IMR-90 (cell line): Measurements from ENCODE around the gene CTNND2. TPM values are rescaled to one million over a fixed set of nuclear protein-coding genes. Genes with fewer than 3 reads are reported as not detected.

Experiments
- ATAC-seq: fragments of 200-7000 bp; cut with Tn5 transposase; 2 replicates; pipeline ENCODE4 v1.9.1; 2020; ENCODE audit warnings: low read depth, mild to moderate bottlenecking, moderate library complexity
- BruUV-seq: library from RNA; stranded (reverse); fragments of 400-500 nt; replicated peaks from 2 replicates; lab custom pipeline; 2021; lab: Mats Ljungman, UMichigan
- CTCF ChIA-PET: fragments of 300-600 bp; formaldehyde crosslinking; extraction: SDS; loops from one replicate; lab custom pipeline; 2021; ENCODE audit warnings: antibody characterized with exemption; lab: Yijun Ruan, JAX
- POLR2A ChIA-PET: fragments of 300-600 bp; sonication (Branson Sonifier 250); formaldehyde crosslinking; loops from one replicate; lab custom pipeline; 2022; ENCODE audit warnings: antibody characterized with exemption; ENCODE audit not compliant: unreplicated experiment; lab: Charles Lee
- DNase-seq: peaks from one replicate; pipeline ENCODE4 v3.0.0; 2013
- H2AFZ ChIP-seq: replicated peaks from 2 replicates; pipeline ENCODE3; 2013; ENCODE audit warnings: low read length, mild to moderate bottlenecking; ENCODE audit not compliant: poor library complexity
- H2AK5ac ChIP-seq: 2 replicates; pipeline ENCODE4 v1.6.1; 2013; ENCODE audit warnings: low read depth, low read length, inconsistent platforms
- H2AK9ac ChIP-seq: replicated peaks from 2 replicates; pipeline ENCODE3; 2013; ENCODE audit warnings: mild to moderate bottlenecking, low read depth, low read length, moderate library complexity; ENCODE audit not compliant: poor library complexity
- H2BK120ac ChIP-seq: 2 replicates; pipeline ENCODE4 v1.6.1; 2013; ENCODE audit warnings: low read depth, low read length, inconsistent platforms
- H2BK15ac ChIP-seq: 3 replicates; pipeline ENCODE4 v1.6.1; 2013; ENCODE audit warnings: low read depth, low read length, inconsistent platforms
- H2BK20ac ChIP-seq: 2 replicates; pipeline ENCODE4 v1.6.1; 2013; ENCODE audit warnings: low read depth, mild to moderate bottlenecking, inconsistent platforms, low read length, moderate library complexity
- H2BK5ac ChIP-seq: 2 replicates; pipeline ENCODE4 v1.6.1; 2013; ENCODE audit warnings: mild to moderate bottlenecking, low read depth, low read length, inconsistent platforms; ENCODE audit not compliant: poor library complexity, severe bottlenecking
- H3K14ac ChIP-seq: replicated peaks from 2 replicates; pipeline ENCODE4 v1.6.1; 2013; ENCODE audit warnings: low read depth, low read length, inconsistent platforms
- H3K18ac ChIP-seq: 2 replicates; pipeline ENCODE4 v1.6.1; 2013; ENCODE audit warnings: low read depth, low read length, control low read depth
- H3K23ac ChIP-seq: 2 replicates; pipeline ENCODE4 v1.6.1; 2013; ENCODE audit warnings: low read depth, low read length, inconsistent platforms
- H3K27ac ChIP-seq: 2 replicates; pipeline ENCODE4 v1.5.1; 2013; ENCODE audit warnings: mild to moderate bottlenecking, control low read depth, low read length; ENCODE audit not compliant: insufficient read depth
- H3K27me3 ChIP-seq: 2 replicates; pipeline ENCODE4 v1.6.1; 2013; ENCODE audit warnings: low read length; ENCODE audit not compliant: control insufficient read depth, insufficient read depth
- H3K36me3 ChIP-seq: 2 replicates; pipeline ENCODE4 v1.6.1; 2013; ENCODE audit warnings: low read length, mixed read lengths; ENCODE audit not compliant: control insufficient read depth, insufficient read depth
- H3K4ac ChIP-seq: 2 replicates; pipeline ENCODE4 v1.6.1; 2013; ENCODE audit warnings: low read depth, low read length, inconsistent platforms
- H3K4me1 ChIP-seq: 2 replicates; pipeline ENCODE4 v1.6.1; 2013; ENCODE audit warnings: low read length, mixed read lengths; ENCODE audit not compliant: control insufficient read depth, insufficient read depth
- H3K4me2 ChIP-seq: 2 replicates; pipeline ENCODE4 v1.6.1; 2013; ENCODE audit warnings: low read depth, mild to moderate bottlenecking, control low read depth, low read length, moderate library complexity
- H3K4me3 ChIP-seq: 2 replicates; pipeline ENCODE4 v1.5.1; 2013; ENCODE audit warnings: low read depth, mild to moderate bottlenecking, control low read depth, low read length, moderate library complexity; ENCODE audit not compliant: insufficient read depth
- H3K56ac ChIP-seq: 2 replicates; pipeline ENCODE4 v1.6.1; 2013; ENCODE audit warnings: low read length, inconsistent platforms; ENCODE audit not compliant: insufficient read depth; ENCODE audit errors: extremely low read depth
- H3K79me1 ChIP-seq, 2 experiments: 2 replicates each; pipeline ENCODE4 v1.6.1; 2013; ENCODE audit warnings: low read length in 2 of 2, inconsistent platforms in 1 of 2, low read depth in 1 of 2
- H3K9ac ChIP-seq: 2 replicates; pipeline ENCODE4 v1.6.1; 2013; ENCODE audit warnings: low read depth, low read length, control low read depth
- H3K9me1 ChIP-seq: 2 replicates; pipeline ENCODE4 v1.6.1; 2013; ENCODE audit warnings: low read length, inconsistent platforms; ENCODE audit not compliant: insufficient read depth
- H3K9me3 ChIP-seq: 2 replicates; pipeline ENCODE4 v1.6.1; 2013; ENCODE audit warnings: low read length; ENCODE audit not compliant: control insufficient read depth, insufficient read depth
- H4K20me1 ChIP-seq: 2 replicates; pipeline ENCODE4 v1.6.1; 2013; ENCODE audit warnings: low read length, inconsistent platforms; ENCODE audit not compliant: insufficient read depth
- H4K5ac ChIP-seq: 2 replicates; pipeline ENCODE4 v1.6.1; 2013; ENCODE audit warnings: mild to moderate bottlenecking, low read depth, low read length, control low read depth
- H4K8ac ChIP-seq, 2 experiments: 2 replicates each; pipeline ENCODE4 v1.6.1; 2013; ENCODE audit warnings: low read depth in 2 of 2, low read length in 2 of 2, control low read depth in 1 of 2, inconsistent platforms in 1 of 2
- H4K91ac ChIP-seq: 2 replicates; pipeline ENCODE4 v1.6.1; 2013; ENCODE audit warnings: low read depth, low read length, inconsistent platforms; ENCODE audit not compliant: insufficient read depth
- BHLHE40 ChIP-seq: fragments of 150-350 bp; IDR thresholded peaks from 2 replicates; pipeline ENCODE4 v1.6.1; 2016; ENCODE audit warnings: mild to moderate bottlenecking, low read depth, low read length
- CEBPB ChIP-seq: IDR thresholded peaks from 2 replicates; pipeline ENCODE4 v1.6.1; 2012; ENCODE audit warnings: low read depth, low read length, improper control_type of control experiment
- CHD1 ChIP-seq: IDR thresholded peaks from 2 replicates; pipeline ENCODE4 v1.6.1; 2012; ENCODE audit warnings: low read depth, low read length, improper control_type of control experiment
- FOS ChIP-seq: fragments of 150-350 bp; IDR thresholded peaks from 2 replicates; pipeline ENCODE4 v1.6.1; 2016; ENCODE audit warnings: low read depth, low read length
- MAFK ChIP-seq: IDR thresholded peaks from 2 replicates; pipeline ENCODE4 v1.6.1; 2012; ENCODE audit warnings: low read depth, low read length, improper control_type of control experiment
- MAZ ChIP-seq: IDR thresholded peaks from 2 replicates; pipeline ENCODE4 v1.6.1; 2012; ENCODE audit warnings: low read depth, mild to moderate bottlenecking, low read length, improper control_type of control experiment, moderate library complexity, borderline replicate concordance
- MXI1 ChIP-seq: IDR thresholded peaks from 2 replicates; pipeline ENCODE4 v1.6.1; 2012; ENCODE audit warnings: low read depth, mild to moderate bottlenecking, low read length, moderate library complexity, borderline replicate concordance
- NFE2L2 ChIP-seq: fragments of 150-350 bp; IDR thresholded peaks from 2 replicates; pipeline ENCODE4 v1.6.1; 2016; ENCODE audit warnings: low read depth, mild to moderate bottlenecking, low read length
- POLR2A ChIP-seq: IDR thresholded peaks from 2 replicates; pipeline ENCODE4 v1.6.1; 2012; ENCODE audit warnings: mild to moderate bottlenecking, low read depth, low read length
- RAD21 ChIP-seq: IDR thresholded peaks from 2 replicates; pipeline ENCODE4 v1.6.1; 2012; ENCODE audit warnings: low read length, improper control_type of control experiment
- RCOR1 ChIP-seq: IDR thresholded peaks from 2 replicates; pipeline ENCODE4 v1.6.1; 2012; ENCODE audit warnings: mild to moderate bottlenecking, low read length, improper control_type of control experiment; ENCODE audit not compliant: insufficient replicate concordance
- RFX5 ChIP-seq: IDR thresholded peaks from 2 replicates; pipeline ENCODE4 v1.8.0; 2012; ENCODE audit warnings: low read depth, mild to moderate bottlenecking, low read length, moderate library complexity
- SMC3 ChIP-seq: fragments of 150-350 bp; IDR thresholded peaks from 2 replicates; pipeline ENCODE4 v1.6.1; 2016; ENCODE audit warnings: low read depth, mild to moderate bottlenecking, antibody characterized with exemption, low read length, moderate library complexity
- dilution Hi-C: fragments of 300-500 bp; cut with HindIII; formaldehyde crosslinking; loops from one replicate; pipeline ENCODE4 v1.14.3; 2018; ENCODE audit warnings: low sequenced_read_pairs; ENCODE audit not compliant: unreplicated experiment
- in situ Hi-C: fragments of 300-500 bp; cut with MboI; formaldehyde crosslinking; loops from 3 replicates; pipeline ENCODE4 v1.14.3; 2019; ENCODE audit warnings: low sequenced_read_pairs, inconsistent platforms, mixed read lengths
- intact Hi-C: fragments of 100-400 bp; cut with micrococcal nuclease; formaldehyde crosslinking; loops from 2 replicates; pipeline ENCODE4 v1.10.0; 2022
- polyA plus RNA-seq, 3 experiments: library from polyadenylated mRNA; depleted of rRNA; stranded (reverse); fragments of >200 nt; gene quantifications; 2 replicates each; pipeline ENCODE4 v1.2.3, GENCODE V29; 2012; ENCODE audit warnings: low replicate concordance in 1 of 3
- total RNA-seq: library from RNA; depleted of rRNA; stranded (reverse); fragments of >200 nt; gene quantifications from 2 replicates; pipeline ENCODE4 v1.2.3, GENCODE V29; 2012
- TF ChIP-seq, protein P1 (sequence below): fragments of 150-350 bp; IDR thresholded peaks from 2 replicates; pipeline ENCODE4 v1.6.1; 2016; ENCODE audit warnings: low read depth, mild to moderate bottlenecking, low read length, moderate library complexity, borderline replicate concordance
- TF ChIP-seq, protein P2 (sequence below): fragments of 150-350 bp; IDR thresholded peaks from 2 replicates; pipeline ENCODE4 v1.6.1; 2017; ENCODE audit warnings: mild to moderate bottlenecking, antibody characterized with exemption, low read length, low read depth
- TF ChIP-seq, protein P3 (sequence below): conservative IDR thresholded peaks from 2 replicates; pipeline ENCODE4 v1.5.1; 2012; ENCODE audit warnings: mild to moderate bottlenecking, low read depth, low read length, improper control_type of control experiment

Gene CTNND2
- total and polyA plus RNA-seq, 2 of the 4 experiments (the other 2 are of a cell fraction), result not detected

DNA sequence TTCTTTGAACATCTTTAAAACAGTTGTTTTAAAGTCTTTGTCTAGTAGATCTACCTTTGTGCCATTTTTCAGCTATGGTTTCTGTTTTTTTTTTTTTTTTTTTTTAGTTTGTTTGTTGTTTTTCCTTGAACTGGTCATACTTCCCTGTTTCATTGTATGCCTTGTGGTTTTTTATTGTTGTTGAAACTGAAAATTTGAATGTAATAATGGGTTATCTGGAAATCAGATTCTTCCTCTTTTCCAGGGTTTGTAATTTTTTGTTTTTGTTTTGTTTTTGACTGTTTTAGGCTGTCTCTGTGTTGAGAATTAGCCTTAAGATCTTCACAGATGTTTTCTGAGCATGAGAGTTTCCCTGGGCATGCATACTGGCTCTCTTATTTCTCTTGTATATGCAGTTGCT lies 873.6 kb downstream of the CTNND2 start:
- dilution Hi-C loops, result no loop called here
- ATAC-seq, result no peak

More for the DNA sequence above, 873.6 kb downstream of the CTNND2 start:
- Histone ChIP-seq H2AK9ac (no peak overlapping the region), H4K20me1 (no peaks in the 10 kb centered on the region), H3K56ac (no peak overlapping the region), H3K23ac (no peak overlapping the region), H3K27me3 (no peaks in the 10 kb centered on the region), H4K8ac (no peak overlapping the region), H2BK5ac (no peak overlapping the region), H2AK5ac (no peak overlapping the region), H3K9me1 (no peaks in the 10 kb centered on the region), H3K4me2 (no peak overlapping the region), H4K91ac (no peak overlapping the region), H3K79me1 (no peaks in the 10 kb centered on the region), H3K4ac (no peak overlapping the region), H3K9me3 (no peaks in the 10 kb centered on the region), H2BK120ac (no peak overlapping the region), H2BK15ac (no peak overlapping the region), H3K36me3 (no peaks in the 10 kb centered on the region), H2BK20ac (no peak overlapping the region), H3K4me3 (no peak overlapping the region), H3K18ac (no peak overlapping the region), H3K9ac (no peak overlapping the region), H3K27ac (no peak overlapping the region), H3K14ac (no peak overlapping the region), H3K4me1 (no peaks in the 10 kb centered on the region), H4K5ac (no peak overlapping the region), H2AFZ (no peak overlapping the region)
- no peak for DNase-seq
- in situ Hi-C loops, result no loop called here
- intact Hi-C loops, result no loop called here
- POLR2A ChIA-PET, result no interaction called here
- no TSS peak for BruUV-seq
- CTCF ChIA-PET, result no interaction called here
- TF ChIP-seq CEBPB (no peak), RCOR1 (no peak), CHD1 (no peak), RAD21 (no peak), SMC3 (no peak), BHLHE40 (no peak), MXI1 (no peak), FOS (no peak), MAFK (no peak), MAZ (no peak), NFE2L2 (no peak), RFX5 (no peak), POLR2A (no peak)
- TF ChIP-seq, protein P1, sequence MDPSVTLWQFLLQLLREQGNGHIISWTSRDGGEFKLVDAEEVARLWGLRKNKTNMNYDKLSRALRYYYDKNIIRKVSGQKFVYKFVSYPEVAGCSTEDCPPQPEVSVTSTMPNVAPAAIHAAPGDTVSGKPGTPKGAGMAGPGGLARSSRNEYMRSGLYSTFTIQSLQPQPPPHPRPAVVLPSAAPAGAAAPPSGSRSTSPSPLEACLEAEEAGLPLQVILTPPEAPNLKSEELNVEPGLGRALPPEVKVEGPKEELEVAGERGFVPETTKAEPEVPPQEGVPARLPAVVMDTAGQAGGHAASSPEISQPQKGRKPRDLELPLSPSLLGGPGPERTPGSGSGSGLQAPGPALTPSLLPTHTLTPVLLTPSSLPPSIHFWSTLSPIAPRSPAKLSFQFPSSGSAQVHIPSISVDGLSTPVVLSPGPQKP, result no peak
- TF ChIP-seq, protein P2, sequence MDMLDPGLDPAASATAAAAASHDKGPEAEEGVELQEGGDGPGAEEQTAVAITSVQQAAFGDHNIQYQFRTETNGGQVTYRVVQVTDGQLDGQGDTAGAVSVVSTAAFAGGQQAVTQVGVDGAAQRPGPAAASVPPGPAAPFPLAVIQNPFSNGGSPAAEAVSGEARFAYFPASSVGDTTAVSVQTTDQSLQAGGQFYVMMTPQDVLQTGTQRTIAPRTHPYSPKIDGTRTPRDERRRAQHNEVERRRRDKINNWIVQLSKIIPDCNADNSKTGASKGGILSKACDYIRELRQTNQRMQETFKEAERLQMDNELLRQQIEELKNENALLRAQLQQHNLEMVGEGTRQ, result no peak
- TF ChIP-seq, protein P3, sequence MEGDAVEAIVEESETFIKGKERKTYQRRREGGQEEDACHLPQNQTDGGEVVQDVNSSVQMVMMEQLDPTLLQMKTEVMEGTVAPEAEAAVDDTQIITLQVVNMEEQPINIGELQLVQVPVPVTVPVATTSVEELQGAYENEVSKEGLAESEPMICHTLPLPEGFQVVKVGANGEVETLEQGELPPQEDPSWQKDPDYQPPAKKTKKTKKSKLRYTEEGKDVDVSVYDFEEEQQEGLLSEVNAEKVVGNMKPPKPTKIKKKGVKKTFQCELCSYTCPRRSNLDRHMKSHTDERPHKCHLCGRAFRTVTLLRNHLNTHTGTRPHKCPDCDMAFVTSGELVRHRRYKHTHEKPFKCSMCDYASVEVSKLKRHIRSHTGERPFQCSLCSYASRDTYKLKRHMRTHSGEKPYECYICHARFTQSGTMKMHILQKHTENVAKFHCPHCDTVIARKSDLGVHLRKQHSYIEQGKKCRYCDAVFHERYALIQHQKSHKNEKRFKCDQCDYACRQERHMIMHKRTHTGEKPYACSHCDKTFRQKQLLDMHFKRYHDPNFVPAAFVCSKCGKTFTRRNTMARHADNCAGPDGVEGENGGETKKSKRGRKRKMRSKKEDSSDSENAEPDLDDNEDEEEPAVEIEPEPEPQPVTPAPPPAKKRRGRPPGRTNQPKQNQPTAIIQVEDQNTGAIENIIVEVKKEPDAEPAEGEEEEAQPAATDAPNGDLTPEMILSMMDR, result no peak
